ENCODE results near the gene DESI1. TPM values are rescaled to one million over a fixed set of nuclear protein-coding genes. Genes with fewer than 3 reads are reported as not detected.
A peak's percentile ranks its signal among the peaks of the same experiment; 100 is the strongest.
"Not testable (repeated sequence)": the region's sequence is repeated elsewhere in the genome, so short reads cannot be mapped to it uniquely, and the experiment has no call there.

The DESI1 gene
- polyA plus RNA-seq, 1 donor from 2014 or later, result 27.5 TPM

DNA sequence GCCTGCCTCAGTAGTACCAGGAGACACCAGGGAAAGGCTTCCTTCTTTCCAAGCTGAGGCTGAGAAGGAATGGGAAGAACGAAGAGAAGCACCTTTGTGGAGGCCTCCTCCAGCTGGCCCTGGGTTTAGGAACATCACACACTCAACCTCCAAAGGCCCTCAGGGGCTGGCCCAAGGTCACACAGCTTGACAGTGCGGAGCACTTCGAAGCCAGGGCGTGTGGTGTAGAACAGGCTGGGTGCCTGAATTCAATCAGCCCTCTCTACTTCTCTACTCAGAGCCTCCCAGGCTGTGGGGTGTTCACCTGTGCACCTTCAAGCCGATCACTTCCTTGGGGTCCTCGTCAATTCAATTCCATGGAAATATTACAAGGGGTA is 60.8 kb downstream of the DESI1 start:
- H3K27me3 ChIP-seq (ENCODE audit: insufficient read depth, low read depth, low read length), result no peaks in the 10 kb centered on the region
- H3K4me2 ChIP-seq (ENCODE audit: low read length), result peak overlapping the region; percentile 17
- no peaks in the 10 kb centered on the region for H3F3A ChIP-seq (ENCODE audit: insufficient read depth, low read length, poor library complexity, severe bottlenecking)
- no peaks in the 10 kb centered on the region for H3K9me3 ChIP-seq (ENCODE audit: low read length)
- H3K79me2 ChIP-seq (replicated peaks; ENCODE audit: insufficient read depth, low read length), result no peaks in the 10 kb centered on the region
- H3K27ac ChIP-seq (ENCODE audit: low read length), result peak overlapping the region; percentile 83
- no peaks in the 10 kb centered on the region for H3K9me2 ChIP-seq (ENCODE audit: insufficient read depth, low read length)
- H3K4me3 ChIP-seq (ENCODE audit: low read length), result peak overlapping the region; percentile 73
- H4K20me1 ChIP-seq (ENCODE audit: insufficient read depth), result no peaks in the 10 kb centered on the region
- H3K9ac ChIP-seq (ENCODE audit: low read length), result peak overlapping the region; percentile 82
- peak overlapping the region; percentile 58 for H2AFZ ChIP-seq (ENCODE audit: low read depth, low read length)
- TF ChIP-seq EP300 (conservative IDR thresholded peaks at IDR 0.05; ENCODE audit: poor library complexity, severe bottlenecking) (no peak), POLR2AphosphoS5 (IDR thresholded peaks at IDR 0.05) (no peak), RAD21 (conservative IDR thresholded peaks at IDR 0.05) (no peak)
- TF ChIP-seq, protein P1, sequence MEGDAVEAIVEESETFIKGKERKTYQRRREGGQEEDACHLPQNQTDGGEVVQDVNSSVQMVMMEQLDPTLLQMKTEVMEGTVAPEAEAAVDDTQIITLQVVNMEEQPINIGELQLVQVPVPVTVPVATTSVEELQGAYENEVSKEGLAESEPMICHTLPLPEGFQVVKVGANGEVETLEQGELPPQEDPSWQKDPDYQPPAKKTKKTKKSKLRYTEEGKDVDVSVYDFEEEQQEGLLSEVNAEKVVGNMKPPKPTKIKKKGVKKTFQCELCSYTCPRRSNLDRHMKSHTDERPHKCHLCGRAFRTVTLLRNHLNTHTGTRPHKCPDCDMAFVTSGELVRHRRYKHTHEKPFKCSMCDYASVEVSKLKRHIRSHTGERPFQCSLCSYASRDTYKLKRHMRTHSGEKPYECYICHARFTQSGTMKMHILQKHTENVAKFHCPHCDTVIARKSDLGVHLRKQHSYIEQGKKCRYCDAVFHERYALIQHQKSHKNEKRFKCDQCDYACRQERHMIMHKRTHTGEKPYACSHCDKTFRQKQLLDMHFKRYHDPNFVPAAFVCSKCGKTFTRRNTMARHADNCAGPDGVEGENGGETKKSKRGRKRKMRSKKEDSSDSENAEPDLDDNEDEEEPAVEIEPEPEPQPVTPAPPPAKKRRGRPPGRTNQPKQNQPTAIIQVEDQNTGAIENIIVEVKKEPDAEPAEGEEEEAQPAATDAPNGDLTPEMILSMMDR (IDR thresholded peaks at IDR 0.05; ENCODE audit: poor library complexity, severe bottlenecking), result no peak
- no peaks in the 10 kb centered on the region for H3K36me3 ChIP-seq (ENCODE audit: insufficient read depth, low read length)

DNA sequence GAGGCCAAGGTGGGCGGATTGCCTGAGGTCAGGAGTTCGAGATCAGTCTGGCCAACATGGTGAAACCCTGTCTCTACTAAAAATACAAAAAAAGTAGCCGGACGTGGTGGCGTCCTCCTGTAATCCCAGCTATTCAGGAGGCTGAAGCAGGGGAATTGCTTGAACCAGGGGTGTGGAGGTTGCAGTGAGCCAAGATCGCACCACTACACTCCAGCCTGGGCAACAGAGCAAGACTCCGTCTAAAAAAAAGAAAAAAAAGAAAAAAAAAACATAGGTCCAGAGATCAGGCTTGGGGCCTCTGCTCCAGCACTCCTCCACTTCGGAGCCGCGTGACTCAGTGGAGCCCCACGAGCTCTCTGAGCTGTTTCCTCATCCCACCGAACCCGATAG is 62.6 kb downstream of the DESI1 start:
- not testable (repeated sequence) for H3K79me2 ChIP-seq (replicated peaks; ENCODE audit: insufficient read depth, low read length); H4K20me1 ChIP-seq (ENCODE audit: insufficient read depth); H3K36me3 ChIP-seq (ENCODE audit: insufficient read depth, low read length); H3K27me3 ChIP-seq (ENCODE audit: insufficient read depth, low read depth, low read length); H3K9ac ChIP-seq (ENCODE audit: low read length); H3K4me3 ChIP-seq (ENCODE audit: low read length); H2AFZ ChIP-seq (ENCODE audit: low read depth, low read length); H3K4me2 ChIP-seq (ENCODE audit: low read length); H3K9me2 ChIP-seq (ENCODE audit: insufficient read depth, low read length); H3F3A ChIP-seq (ENCODE audit: insufficient read depth, low read length, poor library complexity, severe bottlenecking); H3K27ac ChIP-seq (ENCODE audit: low read length); H3K9me3 ChIP-seq (ENCODE audit: low read length)

DNA sequence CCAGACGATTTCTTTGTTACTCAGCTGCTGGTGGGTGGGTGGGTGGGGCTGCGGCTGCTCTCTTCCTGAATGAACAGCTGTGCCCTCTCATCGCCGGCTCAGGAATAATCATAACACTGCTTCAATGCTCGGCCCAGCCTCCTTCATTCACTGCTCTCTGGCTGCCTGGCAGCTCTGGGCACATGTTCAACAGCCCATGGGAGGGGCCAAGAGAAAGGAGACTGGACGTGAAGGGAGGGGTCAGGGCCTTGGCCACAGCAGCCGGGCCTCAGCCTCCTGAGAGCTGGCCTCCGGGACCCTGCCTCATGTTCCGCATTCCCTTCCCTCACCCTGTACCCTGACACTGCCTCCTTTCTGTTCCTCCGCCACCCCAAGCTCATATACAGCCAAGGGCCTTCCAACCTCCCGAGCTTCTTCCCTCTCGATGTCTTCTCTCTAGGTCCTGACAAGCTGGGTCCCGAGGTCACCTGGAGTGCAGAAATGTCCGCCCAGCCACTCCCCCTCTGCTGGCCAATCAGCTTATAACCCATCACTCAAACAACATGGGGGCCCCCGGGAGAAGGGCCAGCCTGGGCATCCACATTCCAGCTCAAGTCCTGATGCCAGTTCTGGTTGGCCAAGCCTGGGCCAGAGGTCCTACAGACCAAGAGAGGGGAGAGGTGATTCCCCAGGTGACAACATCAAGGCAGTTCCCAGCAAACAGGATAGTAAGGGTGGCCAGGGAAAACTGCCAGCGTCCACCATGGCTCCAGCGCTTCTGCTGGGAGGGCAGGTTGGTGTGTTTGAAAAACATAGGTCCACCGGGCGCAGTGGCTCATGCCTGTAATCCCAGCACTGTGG is 63.2 kb downstream of the DESI1 start:
- Histone ChIP-seq H2AFZ (ENCODE audit: low read depth, low read length) (no peak overlapping the region), H3K4me3 (ENCODE audit: low read length) (no peak overlapping the region), H3K9me2 (ENCODE audit: insufficient read depth, low read length) (no peaks in the 10 kb centered on the region), H3K27ac (ENCODE audit: low read length) (no peak overlapping the region), H3K9me3 (ENCODE audit: low read length) (no peaks in the 10 kb centered on the region), H3K9ac (ENCODE audit: low read length) (no peak overlapping the region), H3K4me2 (ENCODE audit: low read length) (no peak overlapping the region), H4K20me1 (ENCODE audit: insufficient read depth) (no peaks in the 10 kb centered on the region), H3K79me2 (replicated peaks; ENCODE audit: insufficient read depth, low read length) (no peaks in the 10 kb centered on the region), H3K36me3 (ENCODE audit: insufficient read depth, low read length) (no peaks in the 10 kb centered on the region), H3K27me3 (ENCODE audit: insufficient read depth, low read depth, low read length) (no peaks in the 10 kb centered on the region), H3F3A (ENCODE audit: insufficient read depth, low read length, poor library complexity, severe bottlenecking) (no peaks in the 10 kb centered on the region)
- no peak for TF ChIP-seq EZH2 (IDR thresholded peaks at IDR 0.05; ENCODE audit: borderline replicate concordance, insufficient read depth, low read length, poor library complexity, severe bottlenecking)

DNA sequence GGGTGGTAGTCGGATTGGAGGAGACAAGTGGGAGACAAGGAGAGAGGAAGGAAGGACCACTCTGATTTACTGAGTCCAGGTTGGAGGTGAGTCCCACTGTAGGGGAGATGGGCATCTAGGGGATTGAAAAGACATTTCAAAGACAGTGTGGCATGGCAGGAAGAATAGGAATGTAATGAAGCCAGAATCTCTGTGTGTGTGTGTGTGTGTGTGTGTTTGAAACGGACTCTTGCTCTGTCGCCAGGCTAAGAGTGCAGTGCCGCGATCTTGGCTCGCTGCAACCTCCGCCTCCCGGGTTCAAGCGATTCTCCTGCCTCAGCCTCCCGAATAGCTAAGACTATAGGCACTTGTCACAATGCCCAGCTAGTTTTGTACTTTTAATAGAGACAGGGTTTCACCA is 64.3 kb downstream of the DESI1 start:
- no peaks in the 10 kb centered on the region for H4K20me1 ChIP-seq (ENCODE audit: insufficient read depth)
- no peak overlapping the region for H2AFZ ChIP-seq (ENCODE audit: low read depth, low read length)
- H3K9ac ChIP-seq (ENCODE audit: low read length), result no peak overlapping the region

More for the DNA sequence above, 64.3 kb downstream of the DESI1 start:
- Histone ChIP-seq H3K9me3 (ENCODE audit: low read length) (no peaks in the 10 kb centered on the region), H3K79me2 (replicated peaks; ENCODE audit: insufficient read depth, low read length) (no peaks in the 10 kb centered on the region), H3K27ac (ENCODE audit: low read length) (no peak overlapping the region), H3K36me3 (ENCODE audit: insufficient read depth, low read length) (no peaks in the 10 kb centered on the region), H3K9me2 (ENCODE audit: insufficient read depth, low read length) (no peaks in the 10 kb centered on the region), H3K4me2 (ENCODE audit: low read length) (no peak overlapping the region), H3F3A (ENCODE audit: insufficient read depth, low read length, poor library complexity, severe bottlenecking) (no peaks in the 10 kb centered on the region), H3K4me3 (ENCODE audit: low read length) (no peak overlapping the region), H3K27me3 (ENCODE audit: insufficient read depth, low read depth, low read length) (no peaks in the 10 kb centered on the region)
- TF ChIP-seq EZH2 (IDR thresholded peaks at IDR 0.05; ENCODE audit: borderline replicate concordance, insufficient read depth, low read length, poor library complexity, severe bottlenecking), result no peak
- TF ChIP-seq MXI1 (conservative IDR thresholded peaks at IDR 0.05; ENCODE audit: poor library complexity, severe bottlenecking), result no peak
- TF ChIP-seq EP300 (conservative IDR thresholded peaks at IDR 0.05; ENCODE audit: poor library complexity, severe bottlenecking), result no peak
- TF ChIP-seq TAF1 (IDR thresholded peaks at IDR 0.05; ENCODE audit: low read depth), result no peak
- no peak for TF ChIP-seq POLR2AphosphoS5 (IDR thresholded peaks at IDR 0.05)
- TF ChIP-seq, protein P1 (IDR thresholded peaks at IDR 0.05; ENCODE audit: poor library complexity, severe bottlenecking), result no peak

All from neural cell (in vitro differentiated cells).